NCI-H345 (cell line): ENCODE data around the gene COG3.

Experiments used
- DNase-seq: peaks from one replicate; lab custom pipeline; 2025; lab: John Stamatoyannopoulos, UW

The COG3 gene

DNA sequence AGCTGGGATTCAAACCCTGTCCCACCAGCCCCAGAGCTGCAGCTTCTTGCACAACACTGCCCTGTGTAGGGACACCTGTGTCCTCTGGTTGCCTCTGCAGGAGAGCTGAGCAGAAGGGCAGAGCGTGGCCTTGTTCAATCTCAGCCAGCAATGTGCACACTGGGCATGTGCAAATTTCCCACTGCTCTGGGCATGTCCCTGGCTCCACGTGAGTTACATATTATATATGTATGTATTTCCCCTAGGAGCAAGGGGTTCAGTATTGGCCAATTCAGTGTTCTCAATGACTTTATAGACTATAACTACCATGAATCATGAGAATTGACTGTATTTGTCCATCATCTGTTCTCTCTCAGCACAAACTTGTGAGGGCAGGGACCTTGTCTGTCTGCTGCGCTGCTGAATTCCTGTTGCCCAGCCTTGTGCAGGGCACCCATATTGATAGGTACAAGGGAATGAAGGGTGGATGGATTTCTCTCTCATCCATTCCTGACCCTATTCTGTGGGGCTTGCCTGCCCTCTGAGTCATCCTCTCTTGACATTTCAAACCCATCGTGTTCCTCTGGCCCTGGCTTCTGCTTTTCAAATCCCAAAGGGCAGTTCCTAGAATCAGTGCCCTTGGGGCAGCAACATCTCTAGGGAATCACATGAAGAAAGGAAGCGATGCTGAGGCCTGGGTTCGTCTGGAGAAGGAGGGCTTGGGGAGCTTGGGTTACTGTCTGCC is 81.1 kb downstream of the COG3 start:
- no peak for DNase-seq

DNA sequence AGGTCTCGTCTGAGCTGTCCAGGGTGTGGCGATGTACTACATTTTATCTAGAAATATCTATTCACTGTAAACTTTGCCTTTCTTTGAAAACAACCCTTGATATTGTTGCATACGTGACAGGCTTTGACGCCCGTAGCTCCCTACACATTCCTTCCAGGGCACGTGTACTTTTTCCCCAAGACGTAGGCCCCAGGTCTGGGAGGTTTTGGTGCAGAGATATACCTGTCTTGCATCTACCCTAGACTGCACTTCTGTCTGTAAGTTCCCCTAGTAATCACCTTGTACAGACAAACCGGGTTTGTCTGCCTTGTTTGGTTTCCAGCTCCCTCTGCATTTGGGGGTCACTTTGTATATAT is 81.6 kb downstream of the COG3 start:
- DNase-seq: no peak

DNA sequence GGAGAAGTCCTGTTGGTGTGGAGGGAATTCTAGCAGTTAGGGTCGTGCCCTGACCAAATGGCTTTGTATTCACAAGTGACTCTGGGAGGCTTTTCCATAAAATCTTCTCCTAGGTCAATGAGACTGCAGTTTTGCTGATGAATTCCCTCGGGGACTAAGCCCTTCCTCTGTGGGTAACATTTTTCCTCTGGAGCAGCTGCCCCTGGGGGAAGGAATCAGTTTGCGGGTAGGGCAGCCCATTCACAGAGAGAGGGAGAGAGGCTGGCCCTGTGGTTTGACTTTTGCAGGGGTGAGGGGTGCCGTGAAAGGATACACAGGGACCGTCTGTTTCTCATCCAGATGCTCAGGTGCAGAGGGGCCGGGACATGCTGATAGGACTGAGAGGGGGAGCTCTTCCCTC is 83.5 kb downstream of the COG3 start:
- no peak for DNase-seq

DNA sequence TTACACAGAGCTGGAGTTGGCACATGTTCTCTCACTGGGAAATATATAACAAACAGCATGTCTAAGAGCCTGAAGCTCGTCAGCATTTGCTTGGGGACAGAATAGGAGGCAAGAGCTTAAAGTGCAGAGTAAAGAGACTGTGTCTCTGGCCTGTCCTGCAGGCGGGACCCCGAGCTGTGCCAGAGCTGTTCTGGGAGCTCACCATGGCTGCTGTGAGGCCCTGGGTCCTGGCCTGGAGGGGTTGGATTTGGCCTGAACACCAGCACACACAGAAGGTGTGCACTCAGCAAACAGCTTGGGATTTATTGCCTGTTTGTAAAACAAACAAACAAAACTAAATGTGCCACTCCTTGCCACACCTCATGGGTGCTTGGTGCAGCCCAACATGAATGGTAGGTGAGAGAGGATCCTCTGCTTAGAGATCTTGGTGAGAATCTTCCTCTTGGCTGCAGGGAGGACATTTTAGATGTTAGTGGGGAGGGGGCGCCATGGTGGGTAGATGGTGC is 89.9 kb downstream of the COG3 start:
- no peak for DNase-seq

DNA sequence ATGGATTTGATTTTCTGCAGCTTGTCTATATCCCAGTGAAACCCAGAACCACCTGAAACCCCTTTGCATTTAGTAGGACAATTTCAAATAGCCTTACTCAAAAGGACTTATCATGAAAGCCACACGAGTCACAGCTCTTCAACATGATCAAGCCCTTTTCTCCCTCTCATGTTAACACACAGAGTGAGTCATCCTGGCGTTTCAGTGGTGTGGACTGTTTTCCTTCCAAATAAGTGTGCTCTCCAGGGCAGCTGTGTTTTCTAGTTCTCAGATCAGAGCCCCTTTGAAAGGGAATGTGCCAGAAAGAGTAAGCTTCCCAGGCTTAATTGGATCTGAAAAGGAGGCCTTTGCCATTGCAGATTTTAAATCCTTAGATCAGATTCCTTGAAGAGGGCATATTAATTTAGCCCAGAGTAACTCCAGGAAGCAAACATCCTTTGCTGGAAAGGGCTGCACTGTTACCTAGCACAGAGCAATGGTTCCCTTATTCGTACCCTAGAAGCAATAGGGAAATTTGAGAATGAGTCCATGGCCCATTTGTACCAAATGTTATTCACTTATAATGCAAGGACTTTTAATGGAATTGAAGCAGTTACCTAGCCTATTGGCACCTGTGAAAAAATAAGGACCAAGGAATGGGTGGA is 99.5 kb downstream of the COG3 start:
- DNase-seq: peak; percentile 34

DNA sequence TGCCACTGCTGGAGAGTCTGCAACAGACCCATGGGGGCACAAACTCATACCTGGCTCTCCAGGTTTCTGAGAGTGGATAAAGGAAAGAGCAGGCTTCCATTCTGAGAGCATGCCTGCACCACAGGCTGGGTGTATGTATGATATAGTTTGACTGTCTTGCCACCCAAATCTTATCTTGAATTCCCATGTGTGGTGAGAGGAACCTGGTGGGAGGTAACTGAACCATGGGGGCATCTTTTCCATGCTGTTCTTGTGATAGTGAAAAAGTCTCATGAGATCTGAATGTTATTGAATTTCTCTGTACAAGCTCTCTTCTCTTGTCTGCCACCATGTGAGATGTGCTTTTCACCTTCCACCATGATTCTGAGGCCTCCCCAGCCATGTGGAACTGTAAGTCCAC is 100.6 kb downstream of the COG3 start:
- DNase-seq: no peak

DNA sequence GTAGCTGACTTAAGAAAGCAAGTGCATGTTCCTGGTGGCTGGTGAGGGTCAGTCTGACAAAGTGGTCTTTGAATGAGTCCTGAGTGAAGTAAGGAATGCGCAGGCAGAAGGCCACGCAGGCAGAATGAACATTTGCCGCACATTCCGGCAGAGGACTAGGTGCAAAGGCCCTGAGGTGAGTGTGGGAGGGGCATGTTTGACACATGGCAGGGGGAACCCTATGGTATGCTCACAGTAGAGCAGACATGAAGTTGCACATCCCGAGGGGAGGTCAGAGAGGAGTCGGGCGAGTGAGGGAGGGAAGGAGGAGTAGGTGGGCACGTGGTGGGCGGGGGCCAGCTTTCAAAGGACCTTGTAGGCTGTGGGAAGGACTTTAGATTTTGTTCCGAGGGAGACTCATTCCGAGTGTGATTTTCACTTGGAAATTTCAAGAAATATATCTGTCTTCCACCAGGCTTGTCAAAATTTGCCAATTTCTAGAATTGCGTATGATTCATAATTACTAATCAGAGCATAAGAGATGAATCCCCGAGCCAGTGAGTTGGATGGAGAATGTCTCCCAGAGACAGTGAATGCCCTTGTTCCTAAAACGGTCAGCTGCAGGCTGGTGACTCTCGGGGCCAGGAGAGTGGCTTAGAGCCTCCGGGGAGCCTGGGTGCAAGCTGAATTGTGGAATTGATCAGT is 110.5 kb downstream of the COG3 start:
- DNase-seq: no peak

DNA sequence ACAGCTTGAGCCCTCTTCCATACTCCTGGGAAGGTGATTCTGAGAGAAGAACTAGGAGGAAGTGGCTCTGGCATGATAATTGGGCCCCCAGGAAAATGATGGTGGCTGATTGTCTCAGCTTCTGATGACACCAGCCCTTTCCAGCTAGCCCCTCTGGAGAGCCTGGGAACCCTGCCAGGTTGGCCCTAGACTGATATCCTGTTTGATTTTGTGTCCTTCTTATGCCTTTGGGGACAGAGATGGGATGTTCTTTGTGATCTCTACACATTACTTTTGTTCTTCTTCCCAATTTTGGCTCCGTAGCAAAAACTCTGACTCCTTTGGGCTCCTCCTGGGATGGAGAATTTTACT is 111.1 kb downstream of the COG3 start:
- DNase-seq: peak; percentile 16

DNA sequence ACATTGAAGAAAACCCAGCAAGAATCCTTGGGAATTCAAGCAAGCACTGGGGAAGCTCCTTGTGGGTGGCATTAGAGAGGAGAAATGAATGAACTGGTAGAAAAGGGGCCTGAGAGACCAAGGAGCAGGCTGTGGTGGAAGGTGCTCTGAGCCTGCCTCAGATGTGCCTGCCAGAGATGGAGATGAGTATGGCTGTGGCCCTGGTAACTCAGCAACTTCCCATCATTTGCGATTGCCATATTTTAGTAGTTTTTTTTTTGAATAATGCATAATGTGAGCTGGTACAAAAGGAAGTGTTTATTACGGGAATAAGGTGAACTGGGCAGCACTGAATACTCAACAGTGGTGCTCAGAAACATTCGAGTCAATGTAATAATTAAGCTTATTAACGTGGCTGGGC is 111.7 kb downstream of the COG3 start:
- no peak for DNase-seq

DNA sequence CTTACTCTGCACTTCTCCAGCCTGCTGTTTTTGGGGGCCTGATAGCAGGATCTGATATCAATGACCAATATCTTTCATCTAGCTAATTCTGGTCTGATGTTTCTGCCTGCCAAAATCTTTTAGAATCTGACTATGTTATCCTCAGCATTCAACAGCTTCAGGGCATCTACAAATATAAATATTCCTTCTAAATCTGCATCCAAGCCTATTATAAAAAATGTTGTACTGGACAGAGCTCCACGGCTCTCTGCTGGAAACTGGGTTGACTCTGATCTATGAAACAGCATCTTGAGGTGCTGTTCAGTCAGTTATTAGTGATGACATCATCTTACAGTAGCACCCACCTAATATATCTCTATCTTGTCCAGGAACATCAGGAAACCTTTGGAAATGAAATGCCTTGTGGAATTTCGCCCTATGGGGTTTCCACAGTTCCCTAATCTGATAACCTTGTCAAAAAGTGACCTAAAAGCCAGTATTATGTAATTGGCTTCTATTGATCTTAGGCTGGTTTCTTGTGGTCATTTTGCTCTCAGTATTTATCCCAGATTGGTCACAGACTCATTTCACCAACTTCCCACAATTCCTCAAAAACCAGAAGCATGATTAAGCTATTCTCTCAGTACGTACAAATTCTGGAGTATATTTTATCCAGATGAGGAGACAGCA is 117.8 kb downstream of the COG3 start:
- DNase-seq: no peak

DNA sequence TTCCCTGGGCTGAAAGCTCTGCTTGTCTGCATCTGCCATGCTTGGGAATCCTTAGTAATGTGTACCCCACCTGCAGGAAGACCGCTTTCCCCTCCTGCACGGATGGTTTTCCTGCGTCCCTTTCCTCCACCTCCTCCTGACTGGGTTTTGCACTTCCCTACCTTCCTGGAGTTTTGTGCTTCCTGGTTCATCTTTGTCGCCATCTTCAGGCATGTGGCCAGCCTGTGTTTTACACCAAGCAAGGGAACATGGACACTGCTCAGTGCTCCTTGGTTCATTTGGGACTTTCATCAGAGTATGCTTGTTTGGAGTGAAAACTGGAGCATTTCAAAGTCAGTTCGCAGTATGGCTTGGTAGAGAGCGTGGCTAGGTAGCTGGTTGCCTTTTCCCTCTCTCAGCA is 120.1 kb downstream of the COG3 start:
- no peak for DNase-seq
